Urinary bladder (tissue), 4 donors: Measurements from ENCODE around the gene PDXK. TPM values are rescaled to one million over a fixed set of nuclear protein-coding genes. Genes with fewer than 3 reads are reported as not detected.
A peak's percentile ranks its signal among the peaks of the same experiment; 100 is the strongest.

Source experiments
- DNase-seq: peaks from one replicate; pipeline ENCODE4 v3.0.0-alpha.2; 2015; ENCODE audit errors: extremely low spot score
- H3K27ac ChIP-seq: one replicate; pipeline ENCODE4 v1.5.1; 2013; ENCODE audit warnings: low read depth, mild to moderate bottlenecking, moderate library complexity
- H3K36me3 ChIP-seq: one replicate; pipeline ENCODE4 v1.6.1; 2013; ENCODE audit warnings: mild to moderate bottlenecking, moderate library complexity; ENCODE audit not compliant: insufficient read depth
- H3K4me1 ChIP-seq: one replicate; pipeline ENCODE4 v1.6.1; 2013; ENCODE audit warnings: mild to moderate bottlenecking, moderate library complexity; ENCODE audit not compliant: insufficient read depth
- H3K4me3 ChIP-seq: one replicate; pipeline ENCODE4 v1.5.1; 2013; ENCODE audit warnings: low read depth, low read length
- WGBS: extraction: QIAGEN DNeasy Blood & Tissue Kit; methylation state at CpG from one replicate; pipeline ENCODE4 v1.1.7; 2013; 5-methylcytosine and 5-hydroxymethylcytosine counted together
- polyA plus RNA-seq: library from polyadenylated mRNA; stranded (reverse); fragments of 200-250 nt; gene quantifications from one replicate; pipeline ENCODE4 v1.2.3, GENCODE V29; 2013
- total RNA-seq: library from RNA; depleted of rRNA; stranded (reverse); fragments of >200 nt; gene quantifications from one replicate; pipeline ENCODE4 v1.2.3, GENCODE V29; 2014
- donor health status: healthy with polysubstance abuse.
- donor health status: healthy.

PDXK gene
- total and polyA plus RNA-seq, 2 donors = 30.8 to 34.1 TPM

DNA sequence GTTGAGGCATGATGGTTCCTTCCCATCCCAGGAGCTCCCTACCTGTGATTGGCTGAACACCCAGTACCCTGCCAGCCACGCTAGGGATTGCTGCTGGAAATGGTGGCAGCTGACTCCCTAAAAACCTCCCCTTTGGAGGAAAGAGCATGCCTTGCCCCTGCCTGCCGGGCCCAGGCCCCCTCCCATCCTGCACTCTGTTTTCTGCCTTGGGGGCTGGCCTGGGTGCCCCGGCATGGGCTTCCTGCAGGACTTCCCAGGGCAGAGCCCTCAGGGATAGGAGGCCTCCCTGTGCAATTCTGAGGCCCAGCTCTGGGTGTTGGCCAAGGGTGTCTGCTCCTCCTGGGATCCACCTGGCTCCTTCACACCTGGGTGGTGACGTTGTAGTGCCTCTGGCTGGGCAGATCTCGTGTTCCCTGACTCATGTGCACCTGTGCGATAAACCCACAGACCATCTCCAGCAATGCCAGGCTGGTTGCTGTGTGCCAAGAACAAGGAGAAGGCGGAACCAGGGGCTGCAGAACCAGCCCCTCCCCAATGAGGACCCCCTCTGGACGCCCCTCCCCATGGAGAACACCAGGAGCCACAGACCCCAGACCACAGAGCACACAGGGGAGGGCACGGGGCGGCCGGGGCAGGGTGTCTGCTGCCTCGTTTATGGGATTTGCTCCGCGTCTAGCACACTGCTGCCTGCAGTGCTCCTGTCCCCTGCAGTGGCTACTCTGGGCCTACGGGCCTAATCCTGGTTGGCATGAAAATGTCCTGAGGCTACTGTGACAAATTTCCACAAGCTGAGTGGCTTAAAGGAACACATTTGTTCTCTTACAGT is 43.6 kb downstream of the PDXK start:
- DNase-seq = no peak
- H3K27ac ChIP-seq = no peak overlapping the region
- 93% methylated on average over 15 of the region's 15 CpGs for whole genome bisulfite sequencing
- no peaks in the 10 kb centered on the region for H3K4me1 ChIP-seq
- no peak overlapping the region for H3K4me3 ChIP-seq
- peaks cover 2% of the 10 kb centered on the region for H3K36me3 ChIP-seq

DNA sequence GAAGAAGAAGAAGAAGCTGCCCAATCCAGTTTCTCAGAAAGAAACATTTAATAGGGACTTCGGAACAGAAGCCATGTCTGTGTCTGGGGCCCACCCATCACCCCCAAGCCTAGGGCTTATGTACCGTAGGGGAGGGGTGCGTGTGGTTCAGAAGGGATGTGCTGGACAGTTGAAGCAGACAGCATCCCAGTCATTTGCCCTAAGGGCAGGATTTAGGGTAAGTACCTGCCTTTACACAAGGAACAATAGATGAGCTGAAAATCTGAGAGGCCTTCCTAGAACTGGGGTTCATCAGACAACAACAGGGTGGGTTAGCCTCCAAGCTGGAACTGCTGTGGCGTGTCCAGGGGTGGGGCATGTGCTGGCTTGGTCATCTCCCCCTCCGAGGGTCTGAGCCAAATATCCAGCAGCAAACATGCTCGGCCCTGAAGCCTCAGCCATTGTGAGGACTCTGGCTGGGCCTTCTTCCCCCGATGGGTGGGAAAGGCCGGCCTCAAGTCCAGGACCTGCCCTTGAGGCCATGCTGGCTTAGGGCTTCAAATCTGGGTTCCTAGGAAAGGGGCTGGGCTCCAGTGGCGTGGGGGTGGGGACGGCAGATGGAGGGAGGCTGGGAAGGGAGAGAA is 45.1 kb downstream of the PDXK start:
- WGBS = 84% methylated on average over 10 of the region's 10 CpGs
- no peak for DNase-seq
- Histone ChIP-seq H3K36me3 (peaks cover 2% of the 10 kb centered on the region), H3K27ac (no peak overlapping the region), H3K4me1 (no peaks in the 10 kb centered on the region), H3K4me3 (no peak overlapping the region)

DNA sequence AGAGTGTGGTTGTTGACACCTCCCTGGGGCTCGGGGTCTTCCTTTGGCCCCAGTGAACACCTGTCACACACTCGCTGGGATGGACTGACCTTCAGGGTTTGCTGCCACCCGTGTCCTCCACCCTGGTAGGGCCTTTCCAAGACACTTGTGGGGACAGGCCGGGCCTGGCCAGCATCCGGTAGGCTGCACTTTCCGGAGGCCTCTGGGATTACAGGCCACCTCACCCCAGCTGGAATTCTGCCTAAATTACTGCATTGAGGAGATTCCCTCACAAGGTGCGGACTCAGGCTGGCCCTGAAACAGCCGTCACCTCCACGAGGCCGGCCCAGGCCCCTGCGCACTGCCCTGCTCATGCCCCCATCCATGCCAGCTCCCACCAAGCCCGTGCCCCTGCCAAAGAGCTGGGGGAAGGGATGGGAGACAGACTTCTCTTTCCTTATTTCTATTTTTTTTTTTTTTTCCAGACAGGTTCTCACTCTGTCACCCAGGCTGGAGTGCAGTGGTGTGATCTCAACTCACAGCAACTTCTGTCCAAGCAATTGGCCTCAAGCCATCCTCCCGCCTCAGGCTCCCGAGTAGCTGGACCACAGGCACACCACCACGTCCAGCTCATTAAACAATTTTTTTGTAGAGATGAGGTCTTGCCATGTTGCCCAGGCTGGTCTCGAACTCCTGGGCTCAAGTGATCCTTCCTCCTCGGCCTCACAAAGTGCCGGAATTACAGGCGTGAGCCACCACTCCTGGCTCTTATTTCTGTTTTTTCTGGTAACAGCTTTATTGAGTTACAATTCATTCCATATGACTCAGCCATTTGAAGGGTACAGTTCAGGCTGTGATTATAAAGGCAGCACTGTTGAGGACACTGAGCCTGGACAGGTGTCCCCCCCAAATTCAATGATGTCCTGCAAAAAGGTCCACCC is 45.9 kb downstream of the PDXK start:
- Histone ChIP-seq H3K4me1 (no peaks in the 10 kb centered on the region), H3K36me3 (no peaks in the 10 kb centered on the region), H3K4me3 (no peak overlapping the region), H3K27ac (no peak overlapping the region)
- 75% methylated on average over 19 of the region's 19 CpGs for WGBS
- DNase-seq = no peak

DNA sequence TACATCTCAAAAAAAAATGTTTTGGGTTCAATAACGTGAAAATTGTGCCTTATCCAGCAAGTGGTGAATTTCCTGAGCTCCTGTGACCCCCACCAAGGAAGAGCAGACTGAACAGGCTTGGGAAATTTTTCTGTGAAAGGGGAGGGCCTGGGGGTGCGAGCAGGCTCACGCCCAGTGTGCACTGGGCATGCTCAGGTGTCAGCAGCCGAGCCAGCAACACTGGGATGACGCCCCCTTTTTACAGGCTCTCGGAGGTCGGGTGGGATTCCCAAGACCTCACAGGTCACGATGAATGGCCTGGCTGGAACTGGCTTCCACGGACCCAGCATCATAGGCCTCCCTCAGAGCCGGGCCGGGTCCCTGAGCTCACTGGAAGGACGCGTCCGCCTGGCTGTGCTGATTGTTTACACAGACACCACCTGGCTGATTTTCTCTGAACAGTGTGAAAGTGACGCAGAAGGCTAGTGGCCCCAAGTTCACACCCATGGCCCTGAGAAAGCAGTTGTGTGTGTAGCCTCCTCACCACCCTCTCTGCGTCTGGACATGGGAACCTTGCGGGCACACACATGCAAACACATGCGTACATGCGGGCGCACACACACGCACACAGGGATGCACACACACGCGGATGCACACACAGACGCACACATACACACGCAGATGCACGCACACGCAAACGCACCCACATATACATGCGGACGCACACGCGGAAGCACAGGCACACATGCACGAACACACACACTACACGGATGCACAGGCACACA is 48.0 kb downstream of the PDXK start:
- Histone ChIP-seq H3K4me1 (no peaks in the 10 kb centered on the region), H3K27ac (peak overlapping the region; percentile 89), H3K36me3 (no peaks in the 10 kb centered on the region), H3K4me3 (no peak overlapping the region)
- no peak for DNase-seq
- 65% methylated on average over 34 of the region's 34 CpGs for WGBS

DNA sequence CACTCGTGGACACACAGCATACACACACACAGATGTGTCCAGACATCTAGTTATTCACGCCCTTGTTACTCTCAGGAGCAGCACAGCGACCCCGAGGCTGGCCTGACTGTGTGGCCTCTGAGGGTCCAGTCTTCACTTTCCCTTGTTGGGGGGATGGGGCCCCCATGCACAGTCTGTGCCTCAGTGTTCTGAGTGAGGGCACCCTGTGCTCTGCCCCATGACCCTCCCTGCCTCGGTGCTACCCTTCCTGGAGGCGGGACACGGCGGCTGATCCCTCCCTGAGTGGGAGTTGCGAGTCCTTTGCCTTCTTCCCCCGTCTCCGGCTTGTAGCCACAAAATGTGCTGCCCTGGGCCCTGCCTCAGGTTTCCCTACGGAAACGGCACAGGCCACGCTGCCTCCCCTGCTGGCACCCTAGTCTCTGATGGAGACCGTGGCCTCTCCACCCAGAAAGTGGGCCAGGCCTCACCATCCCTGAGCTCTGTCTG is 48.6 kb downstream of the PDXK start:
- Histone ChIP-seq H3K4me1 (no peaks in the 10 kb centered on the region), H3K4me3 (no peak overlapping the region), H3K27ac (peak overlapping the region; percentile 89), H3K36me3 (no peaks in the 10 kb centered on the region)
- 80% methylated on average over 15 of the region's 15 CpGs for WGBS
- DNase-seq = no peak

DNA sequence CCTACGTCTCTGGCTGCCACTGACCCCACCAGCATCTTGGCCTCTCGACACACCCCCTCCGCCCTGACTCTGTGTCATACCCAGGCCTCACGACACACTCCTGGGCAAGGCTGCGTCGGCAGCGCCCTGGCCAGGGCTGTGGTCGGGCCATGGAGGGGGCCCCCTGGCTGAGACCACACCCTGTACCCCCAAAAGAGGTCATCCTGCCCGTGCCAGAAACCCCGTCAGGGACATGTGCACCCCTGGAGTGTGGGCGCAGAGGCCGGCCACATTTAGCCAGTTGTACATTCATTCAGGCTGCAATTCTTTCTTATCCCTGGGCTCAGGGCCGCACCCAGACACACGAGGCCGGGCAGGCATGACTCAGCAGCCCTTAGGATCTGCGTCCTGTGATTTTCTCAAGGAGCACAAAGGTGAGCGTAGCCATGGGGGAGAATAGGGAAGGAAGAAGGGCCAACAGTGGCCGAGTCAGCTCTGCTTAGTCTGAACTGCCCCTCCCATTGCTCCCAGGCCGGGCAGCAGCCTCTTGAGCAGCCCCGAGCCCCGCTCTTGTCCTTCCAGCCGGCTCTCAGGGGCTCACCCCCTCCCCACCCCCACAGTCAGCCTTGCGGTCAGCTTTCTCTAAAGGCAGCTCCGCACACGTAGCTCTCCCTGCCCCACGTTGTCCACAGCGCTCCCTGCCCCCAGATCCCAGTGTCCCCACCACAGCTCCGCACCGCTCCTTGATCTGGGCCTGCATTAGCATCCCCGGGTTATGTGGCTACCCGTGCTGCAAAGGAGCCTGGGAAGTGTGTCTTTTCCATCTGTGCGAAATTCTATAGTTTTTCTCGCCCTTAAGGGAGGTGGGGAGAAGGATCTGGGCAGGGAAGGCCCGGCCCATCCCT is 49.3 kb downstream of the PDXK start:
- Histone ChIP-seq H3K36me3 (no peaks in the 10 kb centered on the region), H3K4me3 (no peak overlapping the region), H3K27ac (peak overlapping the region; percentile 89), H3K4me1 (no peaks in the 10 kb centered on the region)
- 63% methylated on average over 34 of the region's 34 CpGs for WGBS
- DNase-seq = no peak

DNA sequence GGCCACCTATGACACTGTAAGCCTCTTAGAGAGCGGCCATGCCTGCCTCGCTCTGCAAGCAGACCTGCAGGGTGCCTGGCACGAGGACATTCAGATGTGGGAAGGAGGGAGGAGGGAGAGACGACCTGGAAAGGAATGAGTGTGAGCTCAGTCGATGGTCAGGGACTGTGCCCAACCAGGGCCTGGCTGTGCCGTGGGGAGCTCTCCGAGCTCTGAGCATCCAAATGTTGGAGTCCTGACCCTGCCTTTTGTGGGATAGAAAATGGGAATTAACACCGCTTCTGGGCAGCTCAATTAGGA is 49.9 kb downstream of the PDXK start:
- Histone ChIP-seq H3K36me3 (no peaks in the 10 kb centered on the region), H3K4me3 (no peak overlapping the region), H3K4me1 (no peaks in the 10 kb centered on the region), H3K27ac (peak overlapping the region; percentile 40)
- no peak for DNase-seq
- WGBS = 55% methylated on average over 8 of the region's 8 CpGs

DNA sequence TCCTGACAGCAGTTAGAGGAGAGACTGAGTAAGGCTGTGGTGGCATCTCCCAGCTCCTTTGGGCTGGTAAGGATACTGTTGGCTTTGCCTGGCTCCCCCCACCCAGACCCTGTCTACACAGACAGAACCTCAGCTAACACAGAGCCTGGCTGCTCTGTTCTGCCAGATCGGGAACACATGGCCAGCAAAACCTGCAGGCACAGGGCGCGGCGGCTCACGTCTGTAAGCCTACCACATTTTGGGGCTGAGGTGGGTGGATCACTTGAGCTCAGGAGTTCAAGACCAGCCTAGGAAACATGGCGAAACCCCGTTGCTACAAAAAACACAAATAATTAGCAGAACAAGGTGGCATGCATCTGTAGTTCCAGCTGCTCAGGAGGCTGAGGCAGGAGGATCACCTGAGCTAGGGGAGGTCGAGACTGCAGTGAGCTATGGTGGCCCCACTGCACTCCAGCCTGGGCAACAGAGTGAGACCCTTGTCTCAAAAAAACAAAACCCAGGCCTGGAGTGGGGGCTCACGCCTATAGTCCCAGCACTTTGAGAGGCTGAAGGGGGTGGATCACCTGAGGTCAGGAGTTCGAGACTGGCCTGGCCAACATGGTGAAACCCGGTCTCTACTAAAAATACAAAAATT is 50.5 kb downstream of the PDXK start:
- Histone ChIP-seq H3K4me1 (no peaks in the 10 kb centered on the region), H3K36me3 (no peaks in the 10 kb centered on the region), H3K27ac (no peak overlapping the region), H3K4me3 (no peak overlapping the region)
- DNase-seq = no peak
- WGBS = 93% methylated on average over 11 of the region's 11 CpGs

DNA sequence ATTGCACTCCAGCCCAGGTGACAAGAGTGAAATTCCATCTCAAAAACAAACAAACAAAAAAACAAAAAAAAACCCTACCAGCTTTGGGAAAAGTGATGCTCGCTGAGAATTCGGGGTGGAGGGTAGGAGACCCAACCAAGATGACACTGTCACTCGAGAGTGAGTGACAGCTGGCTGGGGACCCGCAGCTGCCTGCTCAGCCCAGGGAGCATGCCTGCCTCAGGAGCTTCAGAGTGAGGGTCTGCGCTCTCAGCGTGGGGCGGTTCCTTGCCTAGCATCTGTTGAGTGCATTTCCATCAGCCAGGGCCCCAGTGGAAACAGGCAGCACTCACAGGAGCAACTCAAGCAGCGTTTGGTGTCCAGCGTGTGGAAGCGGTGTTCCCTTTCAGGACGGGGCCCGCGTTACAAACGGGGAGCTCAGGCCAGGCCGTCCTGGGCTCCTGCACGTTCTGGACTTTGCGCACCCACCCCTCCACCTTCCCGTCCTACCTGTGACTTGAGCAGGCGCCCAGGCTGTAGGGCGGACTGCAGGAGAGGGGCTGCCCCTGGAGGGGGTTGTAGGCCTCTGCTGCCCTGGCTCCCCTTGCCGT is 51.2 kb downstream of the PDXK start:
- 89% methylated on average over 21 of the region's 21 CpGs for WGBS
- Histone ChIP-seq H3K4me1 (no peaks in the 10 kb centered on the region), H3K4me3 (no peak overlapping the region), H3K27ac (no peak overlapping the region), H3K36me3 (no peaks in the 10 kb centered on the region)
- DNase-seq = no peak

DNA sequence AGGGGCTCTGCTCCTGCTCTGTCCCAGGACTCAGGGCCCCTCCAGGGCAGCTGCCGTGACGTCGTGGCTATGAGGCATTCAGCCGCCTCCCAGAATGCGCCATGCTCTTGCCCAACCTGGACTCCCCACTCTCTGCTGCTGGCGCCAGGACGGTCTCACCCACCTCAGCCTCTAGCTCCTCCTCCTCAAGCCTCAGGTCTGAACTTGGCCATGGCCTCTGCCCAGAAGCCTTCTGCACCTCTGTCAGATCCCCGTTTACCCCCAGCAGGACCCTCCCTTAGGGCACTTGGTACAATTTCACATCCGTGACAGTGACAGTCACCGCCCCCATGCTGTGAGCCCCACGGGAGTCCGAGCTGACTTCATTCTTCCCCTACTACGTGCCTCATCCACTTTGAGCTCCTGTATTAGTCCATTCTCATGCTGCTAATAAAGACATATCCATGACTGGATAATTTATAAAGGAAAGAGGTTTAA is 52.3 kb downstream of the PDXK start:
- no peak for DNase-seq
- Histone ChIP-seq H3K27ac (no peak overlapping the region), H3K36me3 (no peaks in the 10 kb centered on the region), H3K4me1 (no peaks in the 10 kb centered on the region), H3K4me3 (no peak overlapping the region)
- WGBS = 71% methylated on average over 13 of the region's 13 CpGs

DNA sequence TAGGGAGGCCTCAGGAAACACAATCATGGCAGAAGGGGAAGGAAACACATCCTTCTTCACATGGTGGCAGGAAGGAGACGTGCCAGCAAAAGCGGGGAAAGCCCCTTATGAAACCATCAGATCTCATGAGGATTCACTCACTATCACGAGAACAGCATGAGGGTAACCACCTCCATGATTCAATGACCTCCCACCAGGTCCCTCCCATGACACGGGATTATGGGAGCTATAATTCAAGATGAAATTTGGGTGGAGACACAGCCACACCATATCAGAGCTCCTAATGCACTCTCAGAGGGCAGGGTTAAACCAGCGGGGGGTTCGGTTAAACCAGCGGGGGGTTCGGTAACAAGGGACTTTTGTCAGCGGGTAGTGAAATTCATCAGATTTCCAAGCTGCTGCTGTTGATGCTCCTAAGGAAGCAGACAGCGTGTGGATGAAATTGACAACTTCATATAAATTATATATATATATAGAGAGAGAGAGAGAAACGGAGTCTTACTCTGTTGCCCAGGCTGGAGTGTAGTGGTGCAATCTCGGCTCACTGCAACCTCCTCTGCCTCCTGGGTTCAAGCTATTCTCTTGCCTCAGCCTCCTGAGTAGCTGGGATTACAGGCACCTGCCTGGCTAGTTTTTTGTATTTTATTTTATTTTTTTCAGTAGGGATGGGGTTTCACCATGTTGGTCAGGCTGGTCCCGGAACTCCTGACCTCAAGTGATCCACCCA is 52.9 kb downstream of the PDXK start:
- H3K27ac ChIP-seq = no peak overlapping the region
- WGBS = 83% methylated on average over 13 of the region's 13 CpGs

More for the DNA sequence above, 52.9 kb downstream of the PDXK start:
- H3K4me1 ChIP-seq = no peaks in the 10 kb centered on the region
- no peak overlapping the region for H3K4me3 ChIP-seq
- H3K36me3 ChIP-seq = no peaks in the 10 kb centered on the region
- DNase-seq = no peak
